ENCODE data around the gene GPC5. TPM values are rescaled to one million over a fixed set of nuclear protein-coding genes. Genes with fewer than 3 reads are reported as not detected.

GPC5 gene
- total RNA-seq, 3 donors from 2014 or later: 0.51 to 1.2 TPM; not detected in 1

- ATAC-seq: no peak
- intact Hi-C loops (cut with DNase I, micrococcal nuclease): no loop called here
- no peaks in the 10 kb centered on the region for H3K36me3 ChIP-seq (ENCODE audit: low read depth)
- no peak overlapping the region for H3K4me3 ChIP-seq
- TF ChIP-seq CTCF (IDR thresholded peaks at IDR 0.05): no peak
- peaks cover 9% of the 10 kb centered on the region for H3K4me1 ChIP-seq (ENCODE audit: low read depth)
- DNase-seq: no peak
- H3K9me3 ChIP-seq: no peaks in the 10 kb centered on the region
These were observed 146.3 kb downstream of the GPC5 start for GRCh38 chr13:91544723-91545122.

- no peak for ATAC-seq
- intact Hi-C loops (cut with DNase I, micrococcal nuclease): no loop called here
- no peaks in the 10 kb centered on the region for H3K4me1 ChIP-seq (ENCODE audit: low read depth)
- H3K9me3 ChIP-seq: no peaks in the 10 kb centered on the region
- DNase-seq: no peak
- TF ChIP-seq CTCF (IDR thresholded peaks at IDR 0.05): no peak
- no peak overlapping the region for H3K4me3 ChIP-seq
- H3K36me3 ChIP-seq (ENCODE audit: low read depth): no peaks in the 10 kb centered on the region
These were observed 148.5 kb downstream of the GPC5 start for GRCh38 chr13:91546900-91547299.

GRCh38 chr13:91553584-91553983 is 155.2 kb downstream of the GPC5 start:
- ATAC-seq: no peak
- TF ChIP-seq CTCF (IDR thresholded peaks at IDR 0.05): no peak
- Histone ChIP-seq H3K9me3 (no peaks in the 10 kb centered on the region), H3K4me3 (no peak overlapping the region), H3K36me3 (ENCODE audit: low read depth) (no peaks in the 10 kb centered on the region), H3K4me1 (ENCODE audit: low read depth) (no peaks in the 10 kb centered on the region)
- intact Hi-C loops (cut with DNase I, micrococcal nuclease): no loop called here
- no peak for DNase-seq

- Histone ChIP-seq H3K4me1 (ENCODE audit: low read depth) (no peaks in the 10 kb centered on the region), H3K36me3 (ENCODE audit: low read depth) (no peaks in the 10 kb centered on the region), H3K9me3 (no peaks in the 10 kb centered on the region), H3K4me3 (no peak overlapping the region)
- no peak for TF ChIP-seq CTCF (IDR thresholded peaks at IDR 0.05)
- intact Hi-C loops (cut with DNase I, micrococcal nuclease): no loop called here
- DNase-seq (no peak), ATAC-seq (no peak)
These were observed 155.7 kb downstream of the GPC5 start for GRCh38 chr13:91554101-91554500.

- TF ChIP-seq CTCF (IDR thresholded peaks at IDR 0.05): no peak
- intact Hi-C loops (cut with DNase I, micrococcal nuclease): no loop called here
- Histone ChIP-seq H3K36me3 (ENCODE audit: low read depth) (no peaks in the 10 kb centered on the region), H3K9me3 (no peaks in the 10 kb centered on the region), H3K4me3 (no peak overlapping the region), H3K4me1 (ENCODE audit: low read depth) (no peaks in the 10 kb centered on the region)
- no peak for ATAC-seq
- no peak for DNase-seq
These were observed 159.1 kb downstream of the GPC5 start for GRCh38 chr13:91557328-91558090.

Measured in mucosa of descending colon (tissue), 3 donors.